H9 (cell line): ENCODE measurements around the gene SAMD7. TPM values are rescaled to one million over a fixed set of nuclear protein-coding genes. Genes with fewer than 3 reads are reported as not detected.

Experiments used
- DNase-seq: peaks from one replicate; pipeline ENCODE4 v3.0.0-alpha.2; 2017
- H2AFZ ChIP-seq: one replicate; pipeline ENCODE4 v1.6.1; 2013; ENCODE audit warnings: mild to moderate bottlenecking, low read length, control low read depth, moderate library complexity
- H2AK5ac ChIP-seq: 2 replicates; pipeline ENCODE4 v1.6.1; 2013; ENCODE audit warnings: low read length, control low read depth, mixed read lengths; ENCODE audit not compliant: insufficient read length
- H2BK120ac ChIP-seq: one replicate; pipeline ENCODE4 v1.6.1; 2013; ENCODE audit warnings: low read depth, mild to moderate bottlenecking, low read length, control low read depth, inconsistent platforms; ENCODE audit not compliant: poor library complexity, severe bottlenecking
- H2BK12ac ChIP-seq: 2 replicates; pipeline ENCODE4 v1.6.1; 2013; ENCODE audit warnings: low read length, control low read depth, mixed read lengths, low read depth; ENCODE audit not compliant: insufficient read length
- H2BK15ac ChIP-seq: 2 replicates; pipeline ENCODE4 v1.6.1; 2013; ENCODE audit warnings: low read depth, low read length, control low read depth
- H2BK20ac ChIP-seq: one replicate; pipeline ENCODE4 v1.6.1; 2013; ENCODE audit warnings: low read depth, mild to moderate bottlenecking, low read length, control low read depth, inconsistent platforms; ENCODE audit not compliant: poor library complexity, severe bottlenecking
- H2BK5ac ChIP-seq: 2 replicates; pipeline ENCODE4 v1.6.1; 2013; ENCODE audit warnings: low read length, control low read depth, mixed read lengths; ENCODE audit not compliant: insufficient read length
- H3K14ac ChIP-seq: 2 replicates; pipeline ENCODE4 v1.6.1; 2013; ENCODE audit warnings: low read length, control low read depth; ENCODE audit not compliant: insufficient read depth
- H3K18ac ChIP-seq: 2 replicates; pipeline ENCODE4 v1.6.1; 2013; ENCODE audit warnings: low read depth, mild to moderate bottlenecking, mixed read lengths, low read length, control low read depth; ENCODE audit not compliant: insufficient read length
- H3K23ac ChIP-seq: 2 replicates; pipeline ENCODE4 v1.6.1; 2013; ENCODE audit warnings: low read length, control low read depth, mixed read lengths, low read depth; ENCODE audit not compliant: insufficient read length
- H3K23me2 ChIP-seq: 2 replicates; pipeline ENCODE4 v1.6.1; 2013; ENCODE audit warnings: low read depth, mild to moderate bottlenecking, mixed read lengths, low read length, control low read depth; ENCODE audit not compliant: insufficient read length, poor library complexity, severe bottlenecking
- H3K27ac ChIP-seq: 2 replicates; pipeline ENCODE4 v1.5.1; 2013; ENCODE audit warnings: low read length, control low read depth, mixed read lengths, low read depth; ENCODE audit not compliant: insufficient read length
- H3K27me3 ChIP-seq: 2 replicates; pipeline ENCODE4 v1.6.1; 2013; ENCODE audit warnings: low read length, control low read depth, inconsistent platforms; ENCODE audit not compliant: insufficient read depth
- H3K4ac ChIP-seq: 2 replicates; pipeline ENCODE4 v1.6.1; 2013; ENCODE audit warnings: low read depth, mild to moderate bottlenecking, control low read depth, inconsistent platforms, low read length, moderate library complexity
- H3K4me1 ChIP-seq: 2 replicates; pipeline ENCODE4 v1.6.1; 2013; ENCODE audit warnings: low read length, control low read depth, inconsistent platforms; ENCODE audit not compliant: insufficient read depth
- H3K4me2 ChIP-seq: 2 replicates; pipeline ENCODE4 v1.6.1; 2013; ENCODE audit warnings: low read length, control low read depth, mixed read lengths; ENCODE audit not compliant: insufficient read length, insufficient read depth
- H3K56ac ChIP-seq: 2 replicates; pipeline ENCODE4 v1.6.1; 2013; ENCODE audit warnings: low read depth, mild to moderate bottlenecking, mixed read lengths, low read length, control low read depth; ENCODE audit not compliant: insufficient read length
- H3K79me1 ChIP-seq: 2 replicates; pipeline ENCODE4 v1.6.1; 2013; ENCODE audit warnings: low read depth, mild to moderate bottlenecking, moderate library complexity, low read length, control low read depth, inconsistent platforms; ENCODE audit not compliant: insufficient read depth, poor library complexity, severe bottlenecking
- H3K79me2 ChIP-seq: 2 replicates; pipeline ENCODE4 v1.6.1; 2013; ENCODE audit warnings: low read length, control low read depth, inconsistent platforms; ENCODE audit not compliant: insufficient read depth
- H3K9ac ChIP-seq: 2 replicates; pipeline ENCODE4 v1.6.1; 2013; ENCODE audit warnings: low read length, control low read depth, mixed read lengths; ENCODE audit not compliant: insufficient read length; ENCODE audit errors: extremely low read depth
- H3K9me3 ChIP-seq: one replicate; pipeline ENCODE4 v1.6.1; 2013; ENCODE audit warnings: low read depth, low read length, inconsistent platforms; ENCODE audit not compliant: control insufficient read depth
- H3T11ph ChIP-seq: one replicate; pipeline ENCODE4 v1.6.1; 2013; ENCODE audit warnings: mild to moderate bottlenecking, low read length, control low read depth, inconsistent platforms
- H4K20me1 ChIP-seq: one replicate; pipeline ENCODE4 v1.6.1; 2013; ENCODE audit not compliant: control insufficient read depth, insufficient read length, insufficient read depth
- H4K5ac ChIP-seq: 2 replicates; pipeline ENCODE4 v1.6.1; 2013; ENCODE audit warnings: low read depth, mild to moderate bottlenecking, mixed read lengths, low read length, control low read depth; ENCODE audit not compliant: insufficient read length
- H4K8ac ChIP-seq: replicated peaks from 2 replicates; pipeline ENCODE4 v1.6.1; 2013; ENCODE audit warnings: low read length, control low read depth, mixed read lengths, low read depth; ENCODE audit not compliant: insufficient read length
- H4K91ac ChIP-seq: 2 replicates; pipeline ENCODE4 v1.6.1; 2013; ENCODE audit warnings: low read depth, mild to moderate bottlenecking, moderate library complexity, mixed read lengths, low read length, control low read depth; ENCODE audit not compliant: insufficient read length
- H3K27ac Mint-ChIP-seq, 3 experiments: 2 replicates in 2 of 3; 3 replicates in 1 of 3; pipeline ENCODE4 v1.8.0; 2020 to 2021; ENCODE audit warnings: mixed read lengths in 3 of 3, mild to moderate bottlenecking in 1 of 3, moderate library complexity in 1 of 3
- H3K27me3 Mint-ChIP-seq: 2 replicates; pipeline ENCODE4 v1.8.0; 2021; ENCODE audit warnings: low read depth, mild to moderate bottlenecking, moderate library complexity, mixed read lengths
- H3K36me3 Mint-ChIP-seq, 3 experiments: 2 replicates in 2 of 3; 3 replicates in 1 of 3; pipeline ENCODE4 v1.8.0; 2020 to 2021; ENCODE audit warnings: low read depth in 3 of 3, mixed read lengths in 3 of 3; ENCODE audit not compliant: insufficient read depth in 1 of 3
- H3K4me1 Mint-ChIP-seq, 2 experiments: 2 replicates each; pipeline ENCODE4 v1.8.0; 2020; ENCODE audit warnings: mixed read lengths in 2 of 2
- H3K4me3 Mint-ChIP-seq, 2 experiments: 2 replicates in 1 of 2; 3 replicates in 1 of 2; pipeline ENCODE4 v1.8.0; 2020 to 2021; ENCODE audit warnings: mild to moderate bottlenecking in 2 of 2, mixed read lengths in 2 of 2, moderate library complexity in 1 of 2
- H3K9me3 Mint-ChIP-seq, 2 experiments: 2 replicates in 1 of 2; 3 replicates in 1 of 2; pipeline ENCODE4 v1.8.0; 2020; ENCODE audit warnings: mild to moderate bottlenecking in 2 of 2, mixed read lengths in 2 of 2, moderate library complexity in 1 of 2
- CTCF ChIP-seq: fragments of 200-600 bp; sonication (generic); conservative IDR thresholded peaks from 3 replicates; pipeline ENCODE4 v1.8.0; 2021; ENCODE audit warnings: antibody characterized with exemption, mild to moderate bottlenecking
- WGBS: extraction: QIAGEN DNeasy Blood & Tissue Kit; methylation state at CpG from one replicate; pipeline ENCODE4 v1.1.7; 2013; ENCODE audit warnings: missing lambda C conversion rate, low lambda C conversion rate, mixed read lengths; ENCODE audit not compliant: insufficient read length; ENCODE audit errors: extremely low coverage; 5-methylcytosine and 5-hydroxymethylcytosine counted together
- total RNA-seq: library from RNA; stranded (reverse); gene quantifications from 2 replicates; pipeline ENCODE4 v1.2.1, GENCODE V29; 2021

SAMD7 gene
- total RNA-seq, 1 experiment from 2014 or later: not detected

- Histone ChIP-seq H3K4ac (no peak overlapping the region), H2BK15ac (no peak overlapping the region), H2BK120ac (no peak overlapping the region), H3K14ac (no peak overlapping the region), H3K4me1 (no peaks in the 10 kb centered on the region), H4K8ac (no peak overlapping the region), H2BK20ac (no peak overlapping the region), H3K18ac (no peak overlapping the region), H4K20me1 (no peaks in the 10 kb centered on the region), H3K79me1 (no peaks in the 10 kb centered on the region), H2AK5ac (no peak overlapping the region), H3K9me3 (no peaks in the 10 kb centered on the region), H3K9ac (no peak overlapping the region), H2AFZ (no peak overlapping the region), H3K23ac (no peak overlapping the region), H3T11ph (no peak overlapping the region), H3K27me3 (no peaks in the 10 kb centered on the region), H3K23me2 (no peaks in the 10 kb centered on the region), H2BK12ac (no peak overlapping the region), H3K27ac (no peak overlapping the region), H4K91ac (no peak overlapping the region), H4K5ac (no peak overlapping the region), H3K4me2 (no peak overlapping the region), H2BK5ac (no peak overlapping the region), H3K56ac (no peak overlapping the region), H3K79me2 (no peaks in the 10 kb centered on the region)
- DNase-seq: no peak
- no CpG with 5 or more reads among the region's 3 CpGs for WGBS
- Mint-ChIP-seq H3K36me3 (no peaks in the 10 kb centered on the region), H3K4me3 (no peak overlapping the region), H3K4me1 (no peaks in the 10 kb centered on the region), H3K27ac (no peak overlapping the region), H3K27me3 (no peaks in the 10 kb centered on the region), H3K9me3 (no peaks in the 10 kb centered on the region; a peak in 2 of 5 replicates)
- no peak for TF ChIP-seq CTCF
Measured at GRCh38 chr3:169913323-169913722, 2.0 kb downstream of the SAMD7 start.
